KOPT-K1 (cell line): ENCODE data around the gene IKBKE.

Experiments used
- H3K27ac ChIP-seq: fragments of 200-600 bp; sonication (generic); 2 replicates; pipeline ENCODE4 v1.5.1; 2016; ENCODE audit warnings: antibody characterized with exemption, mild to moderate bottlenecking, low read depth, low read length; ENCODE audit not compliant: poor library complexity, severe bottlenecking
- H3K36me3 ChIP-seq: fragments of 200-600 bp; sonication (generic); 2 replicates; pipeline ENCODE4 v1.5.1; 2017; ENCODE audit warnings: antibody characterized with exemption, mild to moderate bottlenecking, low read length, moderate library complexity; ENCODE audit not compliant: insufficient read depth
- H3K9me3 ChIP-seq: fragments of 200-600 bp; sonication (generic); 2 replicates; pipeline ENCODE4 v1.5.1; 2017; ENCODE audit warnings: antibody characterized with exemption, low read length, mild to moderate bottlenecking; ENCODE audit not compliant: insufficient read depth, poor library complexity, severe bottlenecking

IKBKE gene

GRCh38 chr1:206518206-206518605, 47.9 kb downstream of the IKBKE start:
- no peak overlapping the region for H3K27ac ChIP-seq
- no peaks in the 10 kb centered on the region for H3K9me3 ChIP-seq

GRCh38 chr1:206518743-206519142, 48.5 kb downstream of the IKBKE start:
- H3K27ac ChIP-seq, result no peak overlapping the region
- no peaks in the 10 kb centered on the region for H3K36me3 ChIP-seq
- no peaks in the 10 kb centered on the region for H3K9me3 ChIP-seq

More at GRCh38 chr1:206518206-206518605, 47.9 kb downstream of the IKBKE start:
- no peaks in the 10 kb centered on the region for H3K36me3 ChIP-seq

- no peaks in the 10 kb centered on the region for H3K36me3 ChIP-seq
- H3K9me3 ChIP-seq, result no peaks in the 10 kb centered on the region
- H3K27ac ChIP-seq, result no peak overlapping the region
Measured at GRCh38 chr1:206521127-206521526, 50.9 kb downstream of the IKBKE start.

GRCh38 chr1:206521694-206522402, 51.6 kb downstream of the IKBKE start:
- no peaks in the 10 kb centered on the region for H3K9me3 ChIP-seq
- no peak overlapping the region for H3K27ac ChIP-seq
- no peaks in the 10 kb centered on the region for H3K36me3 ChIP-seq

GRCh38 chr1:206524739-206525364, 54.6 kb downstream of the IKBKE start:
- Histone ChIP-seq H3K27ac (no peak overlapping the region), H3K9me3 (no peaks in the 10 kb centered on the region), H3K36me3 (no peaks in the 10 kb centered on the region)

GRCh38 chr1:206526064-206526911, 56.0 kb downstream of the IKBKE start:
- no peaks in the 10 kb centered on the region for H3K36me3 ChIP-seq
- no peaks in the 10 kb centered on the region for H3K9me3 ChIP-seq
- H3K27ac ChIP-seq, result no peak overlapping the region

- Histone ChIP-seq H3K9me3 (no peaks in the 10 kb centered on the region), H3K36me3 (no peaks in the 10 kb centered on the region), H3K27ac (no peak overlapping the region)
Measured at GRCh38 chr1:206529425-206529824, 59.1 kb downstream of the IKBKE start.

GRCh38 chr1:206532368-206532767, 62.1 kb downstream of the IKBKE start:
- no peaks in the 10 kb centered on the region for H3K36me3 ChIP-seq
- no peaks in the 10 kb centered on the region for H3K9me3 ChIP-seq
- H3K27ac ChIP-seq, result no peak overlapping the region

GRCh38 chr1:206534552-206534951, 64.3 kb downstream of the IKBKE start:
- Histone ChIP-seq H3K9me3 (no peaks in the 10 kb centered on the region), H3K27ac (no peak overlapping the region), H3K36me3 (no peaks in the 10 kb centered on the region)

- no peak overlapping the region for H3K27ac ChIP-seq
- no peaks in the 10 kb centered on the region for H3K9me3 ChIP-seq
- H3K36me3 ChIP-seq, result no peaks in the 10 kb centered on the region
Measured at GRCh38 chr1:206535853-206536188, 65.5 kb downstream of the IKBKE start.

- no peak overlapping the region for H3K27ac ChIP-seq
- no peaks in the 10 kb centered on the region for H3K36me3 ChIP-seq
- H3K9me3 ChIP-seq, result no peaks in the 10 kb centered on the region
Measured at GRCh38 chr1:206537141-206537540, 66.9 kb downstream of the IKBKE start.

GRCh38 chr1:206538086-206538770, 68.0 kb downstream of the IKBKE start:
- no peaks in the 10 kb centered on the region for H3K36me3 ChIP-seq
- H3K9me3 ChIP-seq, result no peaks in the 10 kb centered on the region
- H3K27ac ChIP-seq, result no peak overlapping the region

GRCh38 chr1:206538901-206539640, 68.8 kb downstream of the IKBKE start:
- H3K36me3 ChIP-seq, result no peaks in the 10 kb centered on the region
- no peaks in the 10 kb centered on the region for H3K9me3 ChIP-seq
- no peak overlapping the region for H3K27ac ChIP-seq

GRCh38 chr1:206540044-206540780, 69.9 kb downstream of the IKBKE start:
- H3K27ac ChIP-seq, result no peak overlapping the region
- no peaks in the 10 kb centered on the region for H3K36me3 ChIP-seq
- H3K9me3 ChIP-seq, result no peaks in the 10 kb centered on the region
